ENCODE results near the gene PRRT2.
A peak's percentile ranks its signal among the peaks of the same experiment; 100 is the strongest.

GRCh38 chr16:29790183-29790948 lies 21.6 kb upstream of the PRRT2 start, which contains the start of gene KIF22:
- TF ChIP-seq, protein P1, sequence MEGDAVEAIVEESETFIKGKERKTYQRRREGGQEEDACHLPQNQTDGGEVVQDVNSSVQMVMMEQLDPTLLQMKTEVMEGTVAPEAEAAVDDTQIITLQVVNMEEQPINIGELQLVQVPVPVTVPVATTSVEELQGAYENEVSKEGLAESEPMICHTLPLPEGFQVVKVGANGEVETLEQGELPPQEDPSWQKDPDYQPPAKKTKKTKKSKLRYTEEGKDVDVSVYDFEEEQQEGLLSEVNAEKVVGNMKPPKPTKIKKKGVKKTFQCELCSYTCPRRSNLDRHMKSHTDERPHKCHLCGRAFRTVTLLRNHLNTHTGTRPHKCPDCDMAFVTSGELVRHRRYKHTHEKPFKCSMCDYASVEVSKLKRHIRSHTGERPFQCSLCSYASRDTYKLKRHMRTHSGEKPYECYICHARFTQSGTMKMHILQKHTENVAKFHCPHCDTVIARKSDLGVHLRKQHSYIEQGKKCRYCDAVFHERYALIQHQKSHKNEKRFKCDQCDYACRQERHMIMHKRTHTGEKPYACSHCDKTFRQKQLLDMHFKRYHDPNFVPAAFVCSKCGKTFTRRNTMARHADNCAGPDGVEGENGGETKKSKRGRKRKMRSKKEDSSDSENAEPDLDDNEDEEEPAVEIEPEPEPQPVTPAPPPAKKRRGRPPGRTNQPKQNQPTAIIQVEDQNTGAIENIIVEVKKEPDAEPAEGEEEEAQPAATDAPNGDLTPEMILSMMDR (IDR thresholded peaks at IDR 0.05), result peak; percentile 75 to 77 (median 76)
- TF ChIP-seq POLR2A (IDR thresholded peaks at IDR 0.05), result peak; percentile 82

All from right lobe of liver (tissue), 4 donors.